Measurements from ENCODE around the gene EML5.

Gene EML5

DNA sequence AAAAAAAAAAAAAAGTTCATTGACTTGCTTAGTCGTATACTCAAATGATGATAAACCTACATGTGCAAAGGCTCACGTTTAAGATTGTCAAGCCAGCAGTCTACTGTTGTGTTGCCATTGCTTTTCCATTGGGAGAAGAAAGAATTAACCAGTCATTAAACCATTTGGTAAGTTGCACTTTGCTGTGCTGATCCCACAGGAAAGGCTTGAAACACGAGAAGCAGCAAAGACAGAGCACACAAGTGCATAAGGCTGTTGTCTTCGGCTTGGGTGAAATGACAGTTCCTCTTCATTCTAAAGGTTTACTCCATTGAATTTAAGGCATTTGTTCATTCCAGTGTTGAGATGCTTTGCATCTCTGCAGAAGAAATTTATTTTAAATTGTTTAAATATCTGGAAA, 179.8 kb downstream of the EML5 start:
- no peak for DNase-seq

DNA sequence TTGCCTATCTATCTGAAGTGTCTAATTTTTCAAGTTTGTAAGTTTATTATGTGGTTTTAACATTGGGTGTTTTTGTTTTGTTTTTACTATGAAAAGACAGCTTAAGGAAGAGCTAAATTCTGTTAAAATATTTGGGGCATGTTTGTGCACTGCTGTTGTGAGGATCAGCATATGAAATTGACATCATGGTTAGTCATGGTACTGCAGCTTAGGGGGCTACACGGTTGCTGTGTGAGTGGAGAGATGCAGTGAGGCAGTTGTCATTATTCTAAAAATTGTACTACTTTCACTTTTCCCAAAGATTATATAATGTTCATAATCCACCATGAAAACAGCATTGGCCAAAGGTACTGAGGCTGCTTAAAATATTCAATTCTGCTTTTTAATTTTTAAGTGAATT, 180.9 kb downstream of the EML5 start:
- DNase-seq, result no peak

DNA sequence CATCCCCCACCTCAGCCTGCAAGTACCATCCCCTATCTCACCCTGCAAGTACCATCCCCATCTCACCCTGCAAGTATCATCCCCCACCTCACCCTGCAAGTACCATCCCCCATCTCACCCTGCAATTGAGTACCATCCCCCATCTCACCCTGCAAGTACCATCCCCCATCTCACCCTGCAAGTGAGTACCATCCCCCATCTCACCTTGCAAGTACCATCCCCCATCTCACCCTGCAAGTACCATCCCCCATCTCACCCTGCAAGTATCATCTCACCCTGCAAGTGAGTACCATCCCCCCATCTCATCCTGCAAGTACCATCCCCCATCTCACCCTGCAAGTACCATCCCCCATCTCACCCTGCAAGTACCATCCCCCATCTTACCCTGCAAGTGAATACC, 184.9 kb downstream of the EML5 start:
- no peak for DNase-seq

DNA sequence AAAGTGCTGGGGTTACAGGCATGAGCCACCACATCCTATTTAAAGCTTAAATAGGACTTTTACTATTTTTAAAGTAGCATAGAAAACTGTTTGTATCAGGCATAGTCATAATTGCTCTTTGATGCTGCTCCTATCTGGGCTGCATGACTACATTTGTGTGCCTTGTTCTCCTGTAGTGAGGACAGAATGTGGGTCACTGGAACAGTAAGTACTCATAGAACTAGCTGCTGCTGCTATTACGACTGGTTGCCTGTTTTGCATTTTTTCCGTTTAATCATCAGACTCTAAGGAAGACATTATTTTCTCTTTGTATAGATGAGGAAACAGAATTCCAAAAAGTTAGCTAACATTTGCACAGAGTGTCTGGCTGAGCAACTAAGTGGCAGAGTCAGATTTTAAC, 187.2 kb downstream of the EML5 start:
- no peak for DNase-seq

DNA sequence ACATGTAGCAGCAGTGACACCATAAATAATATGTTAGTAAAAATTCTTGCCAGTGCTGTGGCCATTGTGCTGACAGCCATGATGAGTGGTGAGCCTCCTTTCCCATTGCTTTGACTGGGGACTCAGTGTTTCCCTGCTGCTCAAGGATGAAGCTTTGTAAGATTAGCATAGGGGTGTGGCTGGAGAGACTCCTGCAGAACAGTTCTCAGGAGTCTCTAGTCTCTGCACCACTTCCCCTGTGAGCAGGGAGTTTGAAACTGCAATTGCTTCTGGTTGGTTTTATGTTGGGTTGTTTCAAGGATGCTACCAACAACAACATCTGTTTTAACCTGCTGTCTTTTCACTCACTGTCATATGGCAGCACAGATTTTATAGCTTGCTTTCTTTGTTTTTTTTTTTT, 188.5 kb downstream of the EML5 start:
- DNase-seq, result no peak

DNA sequence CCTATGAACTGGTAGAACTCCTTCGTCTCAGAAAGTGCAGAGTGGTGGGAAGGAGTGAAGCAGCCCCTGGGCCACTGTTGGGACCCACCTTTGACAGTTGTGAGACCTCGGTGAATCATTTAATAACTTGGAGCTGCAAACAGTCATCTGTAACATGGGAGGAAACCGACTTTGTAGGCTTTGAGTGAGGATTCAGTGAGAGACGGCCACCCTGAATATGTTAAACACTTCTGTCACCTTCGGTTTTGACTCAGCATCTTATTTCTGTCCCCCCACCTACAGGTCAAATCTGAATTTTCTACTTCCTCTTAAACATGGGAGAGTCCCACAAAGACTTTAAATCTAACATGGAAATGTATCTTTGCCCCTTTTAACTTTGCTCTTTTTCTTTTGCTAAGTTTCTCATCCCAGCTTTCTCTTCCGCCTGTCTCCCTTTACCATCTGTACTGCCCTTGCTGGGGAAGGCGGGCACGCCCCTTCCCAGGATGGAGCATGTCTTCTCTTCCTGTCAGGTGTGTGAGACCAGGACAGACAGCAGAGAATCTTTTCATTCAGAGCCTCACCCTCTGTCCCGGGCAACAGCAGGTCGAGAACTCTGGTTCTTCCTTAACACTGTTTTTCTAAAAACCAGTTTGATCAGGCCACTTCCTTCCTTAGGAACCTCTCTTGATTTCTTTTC, 192.9 kb downstream of the EML5 start:
- peak; percentile 48 for DNase-seq

DNA sequence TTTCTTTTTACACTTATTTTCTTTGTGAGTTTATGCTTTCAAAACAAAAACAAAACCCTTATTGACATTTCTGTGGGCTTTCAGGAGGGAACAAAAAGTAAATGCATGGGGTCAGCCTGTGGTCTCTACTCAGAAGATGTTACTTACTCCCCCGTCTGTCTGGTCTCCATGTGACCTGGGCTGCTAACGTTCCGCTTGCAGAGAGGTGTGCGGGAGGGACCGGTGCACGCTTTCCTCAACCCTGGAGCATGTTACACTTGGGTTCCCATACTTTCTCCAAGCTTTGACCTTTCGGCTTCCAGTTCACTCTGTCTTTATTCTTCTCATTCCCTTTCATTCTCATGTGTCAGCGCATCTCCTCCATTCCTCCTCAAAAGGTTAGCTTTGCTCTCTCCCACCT, 193.4 kb downstream of the EML5 start:
- DNase-seq, result no peak

DNA sequence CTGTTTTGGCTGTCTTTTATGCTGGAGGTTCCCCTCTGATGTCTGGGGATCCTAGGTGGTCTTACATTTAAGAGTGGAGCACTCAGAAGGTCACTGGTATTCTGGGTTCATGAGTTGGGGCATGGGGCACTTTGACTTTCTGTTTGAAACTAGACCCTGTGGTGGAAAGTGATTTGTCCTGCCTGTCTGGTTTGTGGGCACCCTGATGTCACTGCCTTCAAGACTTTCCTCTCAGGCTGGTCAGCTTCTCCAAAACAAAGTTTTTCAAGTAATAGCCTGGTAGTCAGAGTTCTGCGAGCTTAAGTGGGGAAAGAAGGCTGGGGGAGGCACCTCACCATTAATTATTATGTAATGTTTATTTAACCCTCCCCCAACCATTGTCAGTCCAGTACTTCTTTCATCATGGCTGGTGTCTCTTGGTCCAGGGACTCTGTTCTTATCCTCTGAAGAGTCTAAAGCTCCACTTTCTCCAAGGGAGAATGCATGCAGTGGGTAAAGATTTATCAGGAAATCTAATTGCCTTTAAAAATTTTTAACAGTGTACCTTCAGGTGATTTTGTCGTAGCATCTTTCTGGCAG, 194.6 kb downstream of the EML5 start:
- DNase-seq, result no peak

DNA sequence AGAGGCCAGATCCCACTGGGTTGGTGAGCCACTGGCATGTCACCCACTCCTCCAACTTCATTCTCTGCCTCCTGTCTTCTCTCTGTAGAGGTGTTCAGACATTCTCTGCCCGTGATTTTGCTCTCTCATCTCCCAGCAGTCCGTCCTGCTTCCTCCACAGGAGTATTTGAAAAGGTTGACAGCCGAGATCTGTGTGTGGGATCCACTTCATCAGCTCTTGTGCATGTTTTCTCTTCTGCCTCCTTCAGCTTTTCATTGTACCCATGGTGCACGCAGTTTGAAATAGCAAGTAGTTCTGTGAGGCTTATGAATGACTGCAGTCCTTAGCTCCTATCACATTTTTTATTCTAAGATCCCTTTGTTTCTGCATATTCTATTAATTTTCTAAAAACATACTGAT, 195.2 kb downstream of the EML5 start:
- no peak for DNase-seq

DNA sequence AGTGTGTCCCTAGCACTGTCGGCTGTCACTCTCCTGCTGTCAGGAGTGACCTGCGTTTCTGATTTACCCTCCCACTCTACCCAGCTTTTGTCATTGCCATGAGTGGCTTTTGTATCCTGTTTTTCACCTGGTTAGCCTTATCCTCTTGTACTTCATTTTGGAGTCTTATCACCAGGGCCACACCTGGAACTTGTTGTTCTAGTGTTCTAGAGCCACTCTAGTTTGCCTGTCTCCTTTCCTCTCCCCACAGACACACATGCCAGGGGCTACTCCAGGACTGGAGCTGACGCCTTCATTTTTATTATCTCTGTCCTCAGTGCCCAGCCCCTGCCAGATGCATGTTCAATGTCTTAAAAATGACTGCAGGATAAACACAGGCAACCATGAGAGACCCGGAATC, 195.7 kb downstream of the EML5 start:
- no peak for DNase-seq

DNA sequence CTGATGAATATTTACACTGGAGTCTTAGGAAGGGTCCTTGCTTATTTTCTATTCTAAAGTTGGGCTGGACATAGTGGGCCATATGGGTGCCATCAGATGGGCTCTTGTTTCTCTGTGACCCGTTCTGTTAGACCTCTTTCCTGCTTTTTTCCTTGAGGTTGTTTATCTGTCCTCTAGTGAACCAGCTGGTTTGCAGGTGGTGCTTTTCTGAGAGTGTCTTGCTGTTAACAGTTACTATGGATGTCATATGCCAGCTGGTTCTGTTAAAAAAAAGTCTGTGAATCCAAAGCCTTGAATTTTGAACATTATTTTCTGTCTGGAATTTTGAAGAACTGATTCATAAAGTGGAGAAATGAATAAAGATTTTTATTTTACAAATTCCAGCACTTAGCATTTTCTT, 200.7 kb downstream of the EML5 start:
- no peak for DNase-seq

DNA sequence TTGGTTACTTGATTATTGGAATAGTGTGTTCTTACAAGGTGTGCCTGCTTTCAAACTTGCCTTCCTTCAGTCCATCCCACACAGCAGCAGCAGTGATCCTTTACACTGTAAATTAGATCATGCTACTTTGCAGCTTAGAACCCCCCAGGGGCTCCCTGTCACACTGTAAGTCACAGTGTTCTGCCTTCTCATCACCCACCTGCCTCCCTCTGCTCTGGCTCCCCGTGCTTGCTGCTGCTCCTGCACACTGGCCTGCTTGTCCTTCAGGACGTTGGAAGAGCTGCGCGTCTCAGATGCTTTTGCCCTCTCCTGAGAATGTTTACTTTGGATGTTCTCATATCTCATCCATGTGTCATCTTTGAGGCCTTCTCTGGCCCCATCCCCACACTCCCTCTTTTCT, 202.6 kb downstream of the EML5 start:
- no peak for DNase-seq

DNA sequence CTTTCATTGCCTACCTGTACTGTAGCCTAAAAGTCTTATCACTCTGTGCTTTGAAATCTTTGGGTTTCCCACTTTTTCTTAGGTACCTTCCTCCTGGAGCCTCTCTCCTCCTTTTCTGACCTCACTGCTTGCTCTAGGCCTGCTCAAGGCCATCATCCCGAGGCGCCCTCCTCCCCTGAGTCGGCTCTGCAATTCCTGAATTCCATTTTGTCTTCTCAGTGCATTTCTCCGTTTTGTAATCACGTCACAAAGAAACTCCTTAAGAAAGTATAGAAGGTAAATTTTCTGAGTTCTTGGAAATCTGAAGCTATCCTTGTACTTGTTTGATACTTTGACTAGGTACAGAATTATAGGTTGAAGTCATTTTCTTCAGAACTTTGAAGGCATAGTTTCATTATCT, 204.7 kb downstream of the EML5 start:
- DNase-seq, result no peak

DNA sequence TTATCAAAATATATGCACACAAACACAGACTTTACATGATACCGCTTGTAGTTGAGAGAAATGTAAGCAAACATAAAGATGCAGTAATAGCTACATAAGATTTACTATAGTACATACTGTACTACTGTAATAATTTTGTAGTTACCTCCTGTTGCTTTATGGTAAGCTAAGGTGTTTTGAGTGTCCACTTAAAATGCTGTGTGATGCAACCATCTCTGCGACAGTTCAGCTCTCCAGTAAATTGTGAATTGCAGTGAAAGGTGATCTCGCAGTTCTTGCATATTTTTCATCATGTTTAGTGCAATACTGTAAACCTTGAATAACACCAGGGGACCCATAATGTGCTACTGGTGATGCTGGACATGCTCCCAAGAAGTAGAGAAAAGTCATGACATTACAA, 208.3 kb downstream of the EML5 start:
- no peak for DNase-seq

DNA sequence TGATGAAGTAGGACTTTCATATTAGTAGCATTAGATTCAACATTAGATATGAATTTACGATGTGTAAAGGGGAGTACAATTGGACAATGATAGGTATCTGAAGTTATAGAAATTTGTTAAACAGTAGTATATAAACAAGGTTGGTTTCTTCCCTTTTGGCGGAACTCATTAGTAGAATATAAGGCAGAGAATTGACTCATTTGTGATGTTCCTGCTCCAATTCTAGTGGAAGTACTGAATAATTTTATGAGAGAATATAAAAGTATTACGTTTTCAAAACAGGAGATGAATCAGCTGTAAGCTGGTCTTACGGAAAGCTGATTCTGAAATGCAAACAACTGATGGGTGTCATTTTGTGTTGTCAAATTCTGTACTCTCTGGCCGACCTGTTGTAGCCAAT, 216.5 kb downstream of the EML5 start:
- no peak for DNase-seq

DNA sequence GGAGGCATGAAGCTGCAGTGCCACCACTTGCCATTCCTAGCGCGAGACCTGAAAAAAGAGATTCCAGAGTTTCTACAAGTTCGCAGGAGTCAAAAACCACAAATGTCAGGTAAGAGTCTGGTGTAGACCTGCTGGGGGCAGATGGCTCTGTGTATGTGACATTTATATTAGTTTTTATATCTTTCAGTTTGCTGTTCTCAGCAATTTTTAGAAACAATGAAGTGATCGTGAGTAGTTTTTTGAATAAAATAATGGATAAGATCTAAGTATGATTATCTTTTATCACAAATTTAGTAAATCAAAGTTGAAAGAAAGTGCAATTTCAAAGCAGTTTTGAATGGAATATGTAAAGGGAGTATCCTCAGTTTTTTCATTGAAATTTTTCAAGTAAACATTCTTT, 220.6 kb downstream of the EML5 start:
- DNase-seq, result no peak

DNA sequence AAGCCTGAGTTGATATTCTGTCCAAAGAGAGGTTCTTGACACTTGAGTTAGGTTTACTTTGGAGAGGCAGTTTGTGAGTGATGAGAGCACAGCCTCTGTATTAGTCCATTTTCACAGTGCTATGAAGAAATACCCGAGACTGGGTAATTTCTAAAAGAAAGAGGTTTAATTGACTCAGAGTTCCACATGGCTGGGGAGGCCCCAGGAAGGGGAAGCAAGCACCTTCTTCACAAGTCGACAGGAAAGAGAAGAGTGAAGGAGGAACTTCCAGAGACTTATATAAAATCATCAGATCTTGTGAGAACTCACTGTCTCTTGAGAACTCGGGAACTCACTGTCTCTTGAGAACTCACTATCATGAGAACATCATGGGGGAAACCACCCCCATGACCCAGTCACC, 224.6 kb downstream of the EML5 start:
- no peak for DNase-seq

DNA sequence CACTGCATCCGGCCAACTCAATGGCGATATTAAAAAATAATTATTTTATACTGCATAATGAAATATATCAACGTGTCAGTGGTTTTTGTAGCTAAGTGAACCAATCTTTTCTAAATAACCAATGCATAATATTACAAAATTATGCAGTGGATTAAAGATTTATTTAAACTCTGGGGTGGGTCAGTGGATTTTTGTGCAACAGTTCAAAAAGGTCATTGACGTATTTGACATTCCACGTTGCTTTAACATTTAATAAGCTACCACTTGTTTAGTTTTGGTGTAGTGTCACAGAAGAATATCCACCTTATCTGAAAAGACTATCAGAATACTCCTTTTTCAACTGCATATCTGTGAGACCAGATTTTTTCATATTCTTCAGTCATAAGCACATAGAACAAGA, 227.3 kb downstream of the EML5 start:
- DNase-seq, result no peak

DNA sequence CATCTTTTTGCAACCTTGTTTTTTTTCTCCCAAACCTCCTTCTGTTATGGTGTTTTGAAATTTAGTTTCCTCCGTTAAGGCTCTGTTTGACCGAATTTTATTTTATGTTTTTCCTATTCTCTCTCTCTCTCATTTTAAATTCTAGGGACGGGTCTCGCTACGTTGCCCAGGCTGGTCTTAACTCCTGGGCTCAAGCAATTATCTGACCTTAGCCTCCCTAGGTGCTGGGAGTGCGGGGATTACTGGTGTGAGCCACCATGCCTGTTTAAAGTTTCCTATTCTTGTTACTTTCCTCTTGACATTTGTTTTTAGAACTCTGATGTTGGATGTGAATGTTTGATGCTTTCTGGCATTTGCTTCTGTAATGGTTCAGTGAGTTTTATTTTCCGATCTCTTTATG, 228.9 kb downstream of the EML5 start:
- no peak for DNase-seq

DNA sequence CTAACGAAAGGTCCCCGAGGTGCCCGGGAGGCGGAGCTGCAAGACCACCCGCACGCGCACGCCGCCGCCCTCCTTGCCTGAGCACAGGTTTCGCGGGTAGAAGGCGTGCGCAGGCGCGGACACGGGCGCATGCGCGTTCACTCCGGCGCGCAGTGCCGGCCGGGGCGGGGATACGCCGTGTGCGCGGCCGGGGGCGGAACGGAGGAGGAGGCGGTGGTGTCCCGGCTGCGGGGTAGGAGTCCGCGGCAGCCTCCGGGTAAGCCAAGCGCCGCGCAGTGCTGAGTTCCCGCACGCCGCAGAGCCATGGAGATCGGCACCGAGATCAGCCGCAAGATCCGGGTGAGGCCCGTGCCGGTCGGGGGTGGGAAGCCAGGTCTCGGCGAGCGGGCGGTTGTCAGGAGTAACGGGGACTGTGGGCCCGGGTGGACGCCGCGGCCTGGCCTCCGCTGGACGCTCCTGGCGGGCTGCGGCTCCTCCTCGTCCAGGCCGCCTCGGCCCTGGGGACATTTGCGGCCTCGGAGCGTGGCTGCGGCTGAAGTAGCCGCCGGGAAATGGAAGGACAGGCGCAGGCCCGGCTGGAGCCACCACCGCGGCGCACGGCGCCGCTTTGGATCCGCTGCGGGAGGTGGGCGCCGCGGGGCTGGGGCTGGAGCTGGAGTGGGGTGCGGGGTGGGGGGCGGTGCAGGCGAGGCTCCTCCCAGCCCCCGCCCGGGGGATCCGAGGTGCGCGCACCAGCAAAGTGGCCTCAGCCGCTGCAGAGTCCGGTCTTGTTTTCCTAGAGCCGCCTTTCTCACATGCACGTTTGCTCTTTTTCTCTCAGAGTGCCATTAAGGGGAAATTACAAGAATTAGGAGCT, 229.7 kb downstream of the EML5 start, which contains the start of gene ZC3H14:
Gene ZC3H14, plus strand, starts transcription at position 207 of the 856 bp plus-strand sequence. Its CDS starts 97 bp downstream, at position 304.
- DNase-seq, result peak; percentile 88

DNA sequence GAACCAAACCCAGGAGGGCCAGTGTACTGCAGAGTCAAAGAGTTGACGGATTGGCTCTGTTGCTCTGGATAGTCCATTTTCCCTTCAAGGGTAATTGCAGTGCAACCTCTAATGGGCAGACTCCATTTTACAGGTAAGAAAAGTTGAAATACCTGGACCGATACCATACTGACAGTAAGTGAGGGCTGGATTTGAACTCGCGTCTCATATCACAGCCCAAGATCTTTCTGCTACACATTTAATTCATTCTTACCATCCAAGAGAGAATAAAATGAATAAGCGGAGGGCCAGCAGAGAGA, 230.3 kb downstream of the EML5 start:
- DNase-seq, result no peak
